ENCODE measurements around the gene NPC2.
"Not testable (repeated sequence)": the region's sequence is repeated elsewhere in the genome, so short reads cannot be mapped to it uniquely, and the experiment has no call there.

Gene NPC2

GRCh38 chr14:74492776-74493342 lies at the start of gene NPC2:
Gene NPC2, minus strand, starts transcription at chr14:74493305. Its CDS starts 31 bp downstream, at chr14:74493274.
- TF ChIP-seq, protein P1, sequence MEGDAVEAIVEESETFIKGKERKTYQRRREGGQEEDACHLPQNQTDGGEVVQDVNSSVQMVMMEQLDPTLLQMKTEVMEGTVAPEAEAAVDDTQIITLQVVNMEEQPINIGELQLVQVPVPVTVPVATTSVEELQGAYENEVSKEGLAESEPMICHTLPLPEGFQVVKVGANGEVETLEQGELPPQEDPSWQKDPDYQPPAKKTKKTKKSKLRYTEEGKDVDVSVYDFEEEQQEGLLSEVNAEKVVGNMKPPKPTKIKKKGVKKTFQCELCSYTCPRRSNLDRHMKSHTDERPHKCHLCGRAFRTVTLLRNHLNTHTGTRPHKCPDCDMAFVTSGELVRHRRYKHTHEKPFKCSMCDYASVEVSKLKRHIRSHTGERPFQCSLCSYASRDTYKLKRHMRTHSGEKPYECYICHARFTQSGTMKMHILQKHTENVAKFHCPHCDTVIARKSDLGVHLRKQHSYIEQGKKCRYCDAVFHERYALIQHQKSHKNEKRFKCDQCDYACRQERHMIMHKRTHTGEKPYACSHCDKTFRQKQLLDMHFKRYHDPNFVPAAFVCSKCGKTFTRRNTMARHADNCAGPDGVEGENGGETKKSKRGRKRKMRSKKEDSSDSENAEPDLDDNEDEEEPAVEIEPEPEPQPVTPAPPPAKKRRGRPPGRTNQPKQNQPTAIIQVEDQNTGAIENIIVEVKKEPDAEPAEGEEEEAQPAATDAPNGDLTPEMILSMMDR (IDR thresholded peaks at IDR 0.05; ENCODE audit: extremely low read depth, insufficient read depth, missing control alignments), result no peak
- no peak for DNase-seq (ENCODE audit: low spot score)
- in situ Hi-C loops (cut with MboI; ENCODE audit: low pct_unique_long_range_greater_than_20kb, low sequenced_read_pairs, unreplicated experiment), result no loop called here

DNA sequence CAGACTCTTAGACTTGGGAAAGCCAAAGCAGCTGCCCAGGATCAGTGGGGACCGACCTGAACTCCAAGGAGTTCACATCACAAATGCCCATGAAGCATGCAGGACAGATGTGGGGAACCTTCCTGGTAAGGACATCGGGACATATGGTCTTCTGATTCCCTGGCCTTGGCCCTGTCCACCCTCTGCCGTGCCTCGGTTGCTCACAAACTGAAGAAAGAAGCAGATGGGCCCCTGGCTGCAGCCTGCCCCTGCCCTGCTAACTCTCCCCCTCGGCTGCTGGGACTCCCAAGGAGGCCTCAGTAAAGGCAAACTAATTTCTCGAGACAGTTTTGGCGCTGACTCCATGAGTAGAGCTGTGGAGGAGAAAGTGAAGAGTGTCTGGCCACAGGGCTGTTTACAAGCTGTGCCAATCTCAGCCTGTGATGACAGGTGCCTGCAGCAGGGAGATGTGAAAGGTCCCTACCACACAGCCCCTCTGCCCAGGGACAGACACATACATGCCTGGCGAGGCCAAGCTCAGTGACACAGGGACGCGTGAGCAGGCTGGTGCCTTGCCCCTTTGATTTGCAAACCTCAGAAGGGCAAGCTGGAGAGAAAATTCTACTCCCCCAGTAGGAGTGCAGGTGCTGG lies 49.1 kb upstream of the NPC2 start:
- TF ChIP-seq, protein P1 (IDR thresholded peaks at IDR 0.05; ENCODE audit: extremely low read depth, insufficient read depth, missing control alignments), result no peak
- no peak for DNase-seq (ENCODE audit: low spot score)
- in situ Hi-C loops (cut with MboI; ENCODE audit: low pct_unique_long_range_greater_than_20kb, low sequenced_read_pairs, unreplicated experiment), result no loop called here

DNA sequence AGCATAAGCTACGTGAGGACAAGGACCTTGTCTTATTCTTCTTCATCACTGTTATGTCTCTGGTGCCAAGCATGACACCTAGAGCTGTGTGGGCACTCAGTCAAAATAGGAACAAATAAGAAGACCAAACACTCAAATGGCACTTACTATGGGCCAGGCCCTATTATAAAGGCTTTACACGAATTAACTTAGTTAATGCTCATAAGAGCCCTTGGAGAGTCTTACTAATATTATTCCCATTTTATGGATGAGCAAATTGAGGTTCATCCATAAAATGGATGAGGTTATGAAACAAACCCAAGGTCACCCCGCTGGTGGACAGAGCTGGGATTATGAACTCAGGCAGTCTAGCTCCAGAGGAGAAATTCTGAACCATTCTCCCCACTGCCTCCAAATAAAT lies 48.1 kb upstream of the NPC2 start:
- in situ Hi-C loops (cut with MboI; ENCODE audit: low pct_unique_long_range_greater_than_20kb, low sequenced_read_pairs, unreplicated experiment), result no loop called here

DNA sequence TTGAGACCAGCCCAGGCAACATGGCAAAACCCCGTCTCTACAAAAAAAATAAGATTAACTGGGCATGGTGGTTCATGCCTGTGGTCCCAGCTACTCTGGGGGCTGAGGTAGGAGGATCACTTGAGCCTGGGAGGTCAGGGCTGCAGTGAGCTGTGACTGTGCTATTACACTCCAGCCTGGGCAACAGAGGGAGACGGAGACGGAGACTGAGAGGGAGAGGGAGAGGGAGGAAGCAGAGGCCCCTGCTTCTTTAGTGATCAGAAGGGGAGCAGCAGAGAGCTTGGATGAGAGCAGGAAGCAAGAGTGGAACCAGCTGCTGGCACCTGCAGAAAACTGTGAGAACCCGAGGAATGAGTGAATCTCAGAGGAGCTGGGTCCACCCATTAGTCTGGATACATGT lies 46.4 kb upstream of the NPC2 start:
- TF ChIP-seq, protein P1 (IDR thresholded peaks at IDR 0.05; ENCODE audit: extremely low read depth, insufficient read depth, missing control alignments), result no peak
- no peak for DNase-seq (ENCODE audit: low spot score)
- in situ Hi-C loops (cut with MboI; ENCODE audit: low pct_unique_long_range_greater_than_20kb, low sequenced_read_pairs, unreplicated experiment), result no loop called here

More for the DNA sequence above, 48.1 kb upstream of the NPC2 start:
- TF ChIP-seq, protein P1 (IDR thresholded peaks at IDR 0.05; ENCODE audit: extremely low read depth, insufficient read depth, missing control alignments), result no peak
- no peak for DNase-seq (ENCODE audit: low spot score)

- TF ChIP-seq, protein P1 (IDR thresholded peaks at IDR 0.05; ENCODE audit: extremely low read depth, insufficient read depth, missing control alignments), result no peak
- in situ Hi-C loops (cut with MboI; ENCODE audit: low pct_unique_long_range_greater_than_20kb, low sequenced_read_pairs, unreplicated experiment), result no loop called here
- DNase-seq (ENCODE audit: low spot score), result no peak
Measured at GRCh38 chr14:74538411-74539391, 45.6 kb upstream of the NPC2 start.

DNA sequence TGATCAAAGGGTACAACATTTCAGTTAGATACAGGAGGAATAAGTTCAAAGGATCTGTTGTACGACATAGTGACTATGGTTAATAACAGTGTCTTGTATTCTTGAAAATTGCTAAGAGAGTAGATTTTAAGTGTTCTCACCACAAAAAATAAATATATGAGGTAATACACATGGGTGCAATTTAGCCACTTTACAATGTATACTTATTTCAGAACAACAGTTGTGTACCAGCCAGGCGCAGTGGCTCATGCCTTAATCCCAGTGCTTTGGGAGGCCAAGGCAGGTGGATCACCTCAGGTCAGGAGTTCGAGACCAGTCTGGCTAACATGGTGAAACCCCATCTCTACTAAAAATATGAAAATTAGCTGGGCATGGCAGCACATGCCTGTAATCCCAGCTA lies 43.2 kb upstream of the NPC2 start:
- in situ Hi-C loops (cut with MboI; ENCODE audit: low pct_unique_long_range_greater_than_20kb, low sequenced_read_pairs, unreplicated experiment); DNase-seq (ENCODE audit: low spot score): not testable (repeated sequence)
